ENCODE results near the gene RBM5. TPM values are rescaled to one million over a fixed set of nuclear protein-coding genes. Genes with fewer than 3 reads are reported as not detected.
A peak's percentile ranks its signal among the peaks of the same experiment; 100 is the strongest.

RBM5 gene
- total RNA-seq, result 100 to 1,000 TPM; 131 to 244 (median 138) TPM

DNA sequence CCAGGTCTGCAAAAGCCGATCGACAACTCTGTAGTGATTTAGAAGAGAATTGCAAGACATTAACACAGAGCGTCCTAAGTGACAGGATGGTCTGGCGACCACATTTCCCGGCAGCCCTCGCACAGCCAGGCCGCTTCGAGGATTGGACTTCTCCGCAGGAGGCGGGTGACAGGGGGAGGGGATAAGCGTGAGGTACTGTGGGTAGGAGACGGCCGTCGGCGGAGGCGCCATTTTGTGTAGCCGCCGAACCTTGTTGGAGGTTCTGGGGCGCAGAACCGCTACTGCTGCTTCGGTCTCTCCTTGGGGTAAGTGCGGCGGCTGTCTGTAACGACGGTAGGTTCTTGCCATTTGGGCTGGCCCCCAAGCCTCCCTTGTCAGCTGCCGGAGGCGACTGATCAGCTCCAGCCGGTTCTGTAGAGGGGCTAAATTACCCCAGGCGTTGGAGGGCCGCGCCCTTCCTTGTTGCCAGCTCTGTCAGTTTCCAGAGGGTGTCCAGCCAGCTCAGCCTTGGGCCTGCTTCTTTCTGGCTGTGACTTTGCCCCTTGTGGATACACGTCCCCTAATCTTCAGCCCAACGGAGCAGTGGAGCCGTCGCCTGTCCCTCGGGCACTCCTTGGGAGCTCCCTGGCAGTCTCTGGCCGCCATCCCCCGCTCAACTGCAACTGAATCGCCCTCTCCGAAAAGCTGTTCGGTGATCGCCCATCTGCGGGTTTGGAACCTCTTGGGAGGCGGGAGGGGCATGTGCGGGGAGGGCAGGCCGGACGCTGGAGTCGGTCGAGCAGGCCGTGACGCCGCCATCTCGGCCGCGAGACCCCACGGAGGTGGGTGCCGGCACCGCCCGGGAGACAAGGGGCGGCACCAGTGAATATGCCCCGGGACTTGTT is at the start of gene RBM5:
TSS of gene RBM5 (plus strand) at position 195 of the 884 bp plus-strand sequence. CDS start 1,516 bp downstream, outside the sequence.
- peak; percentile 93 to 99 for DNase-seq (ENCODE audit: low spot score in 2 of 2)
- intact Hi-C loops (cut with DNase I; ENCODE audit: low total_unique reads), result no loop called here
- WGBS, 2 donors, result 0 to 1% methylated on average over 48 to 49 of the region's 61 CpGs
- peak within 1 kb of the TSS; percentile 98 for H3K4me3 ChIP-seq (ENCODE audit: low read depth, poor library complexity, severe bottlenecking)
- TF ChIP-seq, protein P1, sequence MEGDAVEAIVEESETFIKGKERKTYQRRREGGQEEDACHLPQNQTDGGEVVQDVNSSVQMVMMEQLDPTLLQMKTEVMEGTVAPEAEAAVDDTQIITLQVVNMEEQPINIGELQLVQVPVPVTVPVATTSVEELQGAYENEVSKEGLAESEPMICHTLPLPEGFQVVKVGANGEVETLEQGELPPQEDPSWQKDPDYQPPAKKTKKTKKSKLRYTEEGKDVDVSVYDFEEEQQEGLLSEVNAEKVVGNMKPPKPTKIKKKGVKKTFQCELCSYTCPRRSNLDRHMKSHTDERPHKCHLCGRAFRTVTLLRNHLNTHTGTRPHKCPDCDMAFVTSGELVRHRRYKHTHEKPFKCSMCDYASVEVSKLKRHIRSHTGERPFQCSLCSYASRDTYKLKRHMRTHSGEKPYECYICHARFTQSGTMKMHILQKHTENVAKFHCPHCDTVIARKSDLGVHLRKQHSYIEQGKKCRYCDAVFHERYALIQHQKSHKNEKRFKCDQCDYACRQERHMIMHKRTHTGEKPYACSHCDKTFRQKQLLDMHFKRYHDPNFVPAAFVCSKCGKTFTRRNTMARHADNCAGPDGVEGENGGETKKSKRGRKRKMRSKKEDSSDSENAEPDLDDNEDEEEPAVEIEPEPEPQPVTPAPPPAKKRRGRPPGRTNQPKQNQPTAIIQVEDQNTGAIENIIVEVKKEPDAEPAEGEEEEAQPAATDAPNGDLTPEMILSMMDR (IDR thresholded peaks at IDR 0.05), result no peak
- TF ChIP-seq POLR2A (IDR thresholded peaks at IDR 0.05), result peak in 1 of 2 donors; percentile 50

DNA sequence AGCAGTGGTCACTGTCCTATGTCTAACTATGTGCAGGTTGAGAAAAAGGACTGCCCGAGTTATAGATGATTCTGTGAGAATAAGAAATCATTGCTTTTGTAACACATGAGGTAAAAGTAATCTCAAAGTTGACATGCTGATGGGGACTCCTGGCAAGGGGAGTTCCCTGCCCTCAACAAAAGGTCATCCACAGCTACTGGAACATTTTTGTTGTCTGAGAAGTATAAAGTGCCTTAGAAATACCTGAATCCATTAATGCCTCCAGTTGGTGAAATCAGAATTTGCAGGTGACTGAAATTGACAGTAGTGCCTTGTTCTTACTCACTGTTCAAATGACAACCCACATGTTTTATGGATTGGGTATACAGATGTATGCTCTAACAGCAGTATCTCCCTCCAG is 43.7 kb upstream of the RBM5 start:
- H3K4me3 ChIP-seq (ENCODE audit: low read depth, poor library complexity, severe bottlenecking), result no peak overlapping the region
- intact Hi-C loops (cut with DNase I; ENCODE audit: low total_unique reads), result no loop called here
- TF ChIP-seq, protein P1 (IDR thresholded peaks at IDR 0.05), result no peak
- TF ChIP-seq POLR2A (IDR thresholded peaks at IDR 0.05), result no peak
- DNase-seq (ENCODE audit: low spot score in 2 of 2), result peak in 1 of 2 donors; percentile 15
- WGBS, 2 donors, result 97 to 100% methylated on average over 1 of the region's 1 CpG

DNA sequence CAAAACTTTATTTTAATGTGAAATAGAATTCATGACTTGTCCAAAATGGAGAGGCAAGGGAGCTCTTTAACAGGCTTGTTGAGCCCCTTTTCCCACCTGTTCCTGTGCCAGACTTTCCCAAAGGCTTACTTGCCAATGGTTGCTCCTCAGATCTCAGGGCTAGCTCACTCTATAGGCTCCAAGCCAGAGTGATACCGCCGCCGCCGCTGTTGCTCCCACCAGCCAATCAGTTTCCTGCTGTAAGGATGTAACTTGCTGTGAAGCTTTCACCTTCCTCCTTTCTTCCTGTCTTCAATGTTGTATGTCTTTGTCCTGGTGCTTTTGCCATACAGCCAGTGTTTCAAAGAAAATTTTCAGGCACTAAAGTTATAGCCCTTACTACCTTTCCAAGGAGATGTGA is 41.3 kb upstream of the RBM5 start:
- intact Hi-C loops (cut with DNase I; ENCODE audit: low total_unique reads), result no loop called here
- no peak overlapping the region for H3K4me3 ChIP-seq (ENCODE audit: low read depth, poor library complexity, severe bottlenecking)
- TF ChIP-seq POLR2A (IDR thresholded peaks at IDR 0.05), result no peak
- TF ChIP-seq, protein P1 (IDR thresholded peaks at IDR 0.05), result no peak
- peak in 1 of 2 donors; percentile 72 for DNase-seq (ENCODE audit: low spot score in 2 of 2)
- 96% methylated on average over 4 of the region's 4 CpGs for WGBS, 2 donors

DNA sequence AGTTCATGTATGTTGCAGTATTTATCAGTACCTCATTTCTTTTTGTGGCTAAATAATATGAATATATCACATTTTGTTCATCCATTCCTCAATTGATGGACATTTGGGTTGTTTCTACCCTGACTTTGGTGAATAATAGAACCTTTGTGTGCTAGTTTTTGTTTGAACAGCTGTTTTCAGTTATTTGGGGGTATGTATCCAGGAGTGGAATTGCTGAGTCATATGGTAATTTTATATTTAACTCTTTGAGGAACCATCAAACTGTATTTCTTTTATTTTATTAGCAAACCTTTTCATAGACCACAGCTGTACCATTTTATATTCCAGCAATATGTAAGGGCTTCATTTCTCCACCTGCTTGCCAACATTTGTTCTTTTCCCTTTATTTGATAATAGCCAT is 38.4 kb upstream of the RBM5 start:
- no peak for TF ChIP-seq POLR2A (IDR thresholded peaks at IDR 0.05)
- TF ChIP-seq, protein P1 (IDR thresholded peaks at IDR 0.05), result no peak
- intact Hi-C loops (cut with DNase I; ENCODE audit: low total_unique reads), result no loop called here
- no peak overlapping the region for H3K4me3 ChIP-seq (ENCODE audit: low read depth, poor library complexity, severe bottlenecking)
- no peak for DNase-seq (ENCODE audit: low spot score in 2 of 2)

DNA sequence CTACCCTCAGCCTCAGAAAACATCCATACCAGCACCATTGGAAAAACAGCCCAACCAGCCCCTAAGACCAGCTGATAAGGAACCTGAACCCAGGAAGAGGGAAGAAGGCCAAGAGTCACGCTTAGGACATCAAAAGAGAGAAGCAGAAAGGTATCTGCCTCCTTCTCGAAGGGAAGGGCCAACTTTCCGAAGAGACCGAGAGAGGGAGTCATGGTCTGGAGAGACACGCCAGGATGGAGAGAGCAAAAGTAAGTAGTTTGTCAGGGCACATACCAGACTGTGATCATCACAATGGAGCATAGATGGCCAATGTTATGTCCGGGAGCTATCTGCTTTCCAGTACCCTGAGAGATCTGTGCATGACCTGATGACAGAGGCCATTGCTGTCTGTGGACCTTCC is 31.0 kb upstream of the RBM5 start:
- WGBS, 2 donors, result 94 to 96% methylated on average over 6 of the region's 6 CpGs
- H3K4me3 ChIP-seq (ENCODE audit: low read depth, poor library complexity, severe bottlenecking), result no peak overlapping the region
- TF ChIP-seq, protein P1 (IDR thresholded peaks at IDR 0.05), result no peak
- TF ChIP-seq POLR2A (IDR thresholded peaks at IDR 0.05), result no peak
- no peak for DNase-seq (ENCODE audit: low spot score in 2 of 2)
- intact Hi-C loops (cut with DNase I; ENCODE audit: low total_unique reads), result no loop called here

Data from lower leg skin (tissue), 4 donors.